ENCODE data around the gene PAXIP1. TPM values are rescaled to one million over a fixed set of nuclear protein-coding genes. Genes with fewer than 3 reads are reported as not detected.
A peak's percentile ranks its signal among the peaks of the same experiment; 100 is the strongest.

The PAXIP1 gene
- total RNA-seq, 1 donor from 2014 or later, result 5.0 TPM

- Histone ChIP-seq H3K4me3 (ENCODE audit: low read depth, low read length) (no peak overlapping the region), H3K36me3 (ENCODE audit: control insufficient read depth, insufficient read depth, low read length) (no peaks in the 10 kb centered on the region), H3K27me3 (ENCODE audit: control insufficient read depth, insufficient read depth, low read length) (no peaks in the 10 kb centered on the region)
- TF ChIP-seq CTCF (IDR thresholded peaks at IDR 0.05; ENCODE audit: insufficient read depth, low read length, severe bottlenecking), result peak; percentile 25
- peak; percentile 15 for DNase-seq (ENCODE audit: low read depth)
- no peak for FAIRE-seq
Measured at GRCh38 chr7:155009570-155010157, 6.7 kb upstream of the PAXIP1 start.

DNA sequence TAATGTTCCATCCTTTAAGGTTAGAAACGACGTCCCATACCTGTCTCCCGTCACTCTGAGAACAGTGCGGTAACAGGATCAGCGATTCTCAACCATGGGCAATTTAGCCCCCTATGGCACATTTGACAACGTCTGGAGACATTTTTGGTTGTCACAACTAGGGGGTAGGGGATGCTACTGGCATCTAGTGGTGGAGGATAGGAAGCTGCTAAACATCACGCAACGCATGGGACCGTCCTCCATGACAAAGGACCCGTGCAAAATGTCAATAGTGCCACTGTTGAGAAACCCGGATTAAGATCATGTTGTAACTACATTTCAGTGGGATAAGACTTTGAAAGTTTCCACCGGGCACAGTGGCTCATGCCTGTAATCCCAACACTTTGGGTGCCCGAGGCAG, 5.0 kb upstream of the PAXIP1 start:
- H3K36me3 ChIP-seq (ENCODE audit: control insufficient read depth, insufficient read depth, low read length), result no peaks in the 10 kb centered on the region
- no peak for DNase-seq (ENCODE audit: low read depth)
- no peaks in the 10 kb centered on the region for H3K27me3 ChIP-seq (ENCODE audit: control insufficient read depth, insufficient read depth, low read length)
- peak; percentile 27 for TF ChIP-seq CTCF (IDR thresholded peaks at IDR 0.05; ENCODE audit: insufficient read depth, low read length, severe bottlenecking)
- FAIRE-seq, result no peak
- no peak overlapping the region for H3K4me3 ChIP-seq (ENCODE audit: low read depth, low read length)

GRCh38 chr7:155003376-155004214, 671 bp upstream of the PAXIP1 start:
- no peak for FAIRE-seq
- TF ChIP-seq CTCF (IDR thresholded peaks at IDR 0.05; ENCODE audit: insufficient read depth, low read length, severe bottlenecking), result no peak
- H3K36me3 ChIP-seq (ENCODE audit: control insufficient read depth, insufficient read depth, low read length), result no peaks in the 10 kb centered on the region
- peak; percentile 33 for DNase-seq (ENCODE audit: low read depth)
- H3K27me3 ChIP-seq (ENCODE audit: control insufficient read depth, insufficient read depth, low read length), result no peaks in the 10 kb centered on the region
- H3K4me3 ChIP-seq (ENCODE audit: low read depth, low read length), result peak overlapping the region; percentile 98

DNA sequence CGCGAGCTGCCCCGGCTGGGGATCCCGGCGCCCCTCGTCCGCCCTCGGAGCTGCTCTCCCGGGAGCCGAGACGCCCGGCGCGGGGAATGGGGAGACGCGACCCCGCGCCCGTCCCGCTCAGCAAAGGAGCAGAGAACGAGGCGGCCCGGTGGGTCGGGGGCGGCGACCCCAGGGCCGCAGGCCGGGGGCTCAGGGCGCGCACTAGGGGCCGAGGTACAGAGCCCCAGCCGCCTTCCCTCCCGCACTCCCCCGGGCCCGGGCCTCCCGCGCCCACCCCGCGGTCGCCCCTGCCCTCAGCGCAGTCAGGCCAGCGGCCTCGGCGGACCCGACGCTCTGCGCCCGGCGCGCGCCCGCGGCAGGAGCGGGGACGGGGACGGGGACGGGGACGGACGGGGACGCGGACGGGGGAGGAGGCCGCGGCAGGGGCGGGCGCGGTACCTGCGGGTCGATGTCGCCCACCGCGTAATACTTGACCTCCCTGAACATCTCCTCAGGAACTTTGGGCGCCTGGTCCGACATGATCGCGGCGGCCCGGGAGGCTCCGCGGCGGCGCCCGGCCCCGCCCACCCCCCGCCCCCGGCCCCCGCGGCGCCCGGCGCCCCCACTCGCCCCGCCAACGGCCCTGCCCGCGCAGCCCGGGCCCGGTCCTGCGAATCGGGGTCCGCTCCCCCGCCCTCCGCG, 373 bp downstream of the PAXIP1 start:
- H3K36me3 ChIP-seq (ENCODE audit: control insufficient read depth, insufficient read depth, low read length), result peaks cover 3% of the 10 kb centered on the region
- FAIRE-seq (no peak), DNase-seq (ENCODE audit: low read depth) (no peak)
- H3K27me3 ChIP-seq (ENCODE audit: control insufficient read depth, insufficient read depth, low read length), result no peaks in the 10 kb centered on the region
- TF ChIP-seq CTCF (IDR thresholded peaks at IDR 0.05; ENCODE audit: insufficient read depth, low read length, severe bottlenecking), result no peak
- peak overlapping the region; percentile 98 for H3K4me3 ChIP-seq (ENCODE audit: low read depth, low read length)

- peaks cover 5% of the 10 kb centered on the region for H3K36me3 ChIP-seq (ENCODE audit: control insufficient read depth, insufficient read depth, low read length)
- TF ChIP-seq CTCF (IDR thresholded peaks at IDR 0.05; ENCODE audit: insufficient read depth, low read length, severe bottlenecking), result no peak
- FAIRE-seq (no peak), DNase-seq (ENCODE audit: low read depth) (no peak)
- no peaks in the 10 kb centered on the region for H3K27me3 ChIP-seq (ENCODE audit: control insufficient read depth, insufficient read depth, low read length)
- H3K4me3 ChIP-seq (ENCODE audit: low read depth, low read length), result peak overlapping the region; percentile 98
Measured at GRCh38 chr7:155001756-155002410, 1.0 kb downstream of the PAXIP1 start.
